K562 (cell line): ENCODE results near the gene ZFAND6. TPM values are rescaled to one million over a fixed set of nuclear protein-coding genes. Genes with fewer than 3 reads are reported as not detected.

Experiments
- ATAC-seq: fragments of 200-7000 bp; cut with Tn5 transposase; 3 replicates; pipeline ENCODE4 v1.9.1; 2020; ENCODE audit warnings: moderate library complexity
- BruUV-seq: library from RNA; stranded (reverse); fragments of 400-500 nt; replicated peaks from 2 replicates; lab custom pipeline; 2021; lab: Mats Ljungman, UMichigan
- CTCF ChIA-PET: fragments of 300-600 bp; formaldehyde crosslinking; extraction: SDS; loops from one replicate; lab custom pipeline; 2021; ENCODE audit warnings: low intra/inter-chr PET ratio; lab: Yijun Ruan, JAX
- POLR2A ChIA-PET: fragments of 300-600, 350-650 bp; sonication (Branson Sonifier 250); formaldehyde crosslinking; extraction: SDS; loops from one replicate; lab custom pipeline; 2021; ENCODE audit warnings: antibody characterized with exemption, inconsistent platforms; lab: Yijun Ruan, JAX
- DNase-seq, 4 experiments: peaks; one replicate each; pipeline versions ENCODE4 v3.0.0 to v3.0.0-alpha.2; 2011 to 2018; ENCODE audit warnings: low spot score in 3 of 4, mixed read lengths in 3 of 4; ENCODE audit errors: extremely low read depth in 1 of 4
- FAIRE-seq: peaks from 2 replicates; lab custom pipeline; 2011; peaks lifted over from hg19 to GRCh38; lab: Jason Lieb, UNC
- H2AFZ ChIP-seq: 2 replicates; pipeline ENCODE4 v1.6.0; 2011; ENCODE audit warnings: low read depth, low read length, control low read depth, inconsistent platforms
- H3K27ac ChIP-seq: fragments of 200-600 bp; 3 replicates; pipeline ENCODE4 v1.8.0; 2011; ENCODE audit warnings: low read depth, mild to moderate bottlenecking, control low read depth, inconsistent platforms, low read length, moderate library complexity, mixed read lengths; ENCODE audit errors: extremely low read depth
- H3K27me3 ChIP-seq, 2 experiments: fragments of 300-600 bp in 1 of 2; 2 replicates in 1 of 2; 3 replicates in 1 of 2; pipeline versions ENCODE4 v1.6.0 to v1.8.0; 2011; ENCODE audit warnings: inconsistent platforms in 2 of 2, low read length in 2 of 2, mild to moderate bottlenecking in 1 of 2, mixed read lengths in 1 of 2, moderate library complexity in 1 of 2; ENCODE audit not compliant: control insufficient read depth in 2 of 2, insufficient read depth in 2 of 2
- H3K36me3 ChIP-seq: fragments of 300-600 bp; 3 replicates; pipeline ENCODE4 v1.8.0; 2011; ENCODE audit warnings: mild to moderate bottlenecking, low read length, inconsistent platforms; ENCODE audit not compliant: control insufficient read depth, insufficient read depth
- H3K4me1 ChIP-seq, 2 experiments: fragments of 200-600 bp in 1 of 2; replicated peaks in 1 of 2; 2 replicates in 1 of 2; 3 replicates in 1 of 2; pipeline versions ENCODE4 v1.5.1 to v1.8.0; 2011; ENCODE audit warnings: inconsistent platforms in 2 of 2, low read length in 2 of 2, mild to moderate bottlenecking in 1 of 2, mixed read lengths in 1 of 2, moderate library complexity in 1 of 2; ENCODE audit not compliant: control insufficient read depth in 2 of 2, insufficient read depth in 2 of 2
- H3K4me2 ChIP-seq: 2 replicates; pipeline ENCODE4 v1.6.1; 2011; ENCODE audit warnings: low read length, control low read depth, inconsistent platforms, mixed read lengths; ENCODE audit not compliant: insufficient read depth
- H3K4me3 ChIP-seq: fragments of 200-600 bp; sonication (generic), shearing (Covaris generic); 2 replicates; pipeline ENCODE4 v1.5.1; 2016; ENCODE audit warnings: control low read depth, inconsistent platforms
- H3K79me2 ChIP-seq: fragments of 200-600 bp; 3 replicates; pipeline ENCODE4 v1.8.0; 2011; ENCODE audit warnings: low read length, inconsistent platforms; ENCODE audit not compliant: control insufficient read depth, insufficient read depth
- H3K9ac ChIP-seq, 2 experiments: 2 replicates each; pipeline versions ENCODE4 v1.6.0 to v1.6.1; 2011; ENCODE audit warnings: low read depth in 2 of 2, low read length in 2 of 2, control low read depth in 1 of 2, inconsistent platforms in 1 of 2, mild to moderate bottlenecking in 1 of 2, mixed read lengths in 1 of 2; ENCODE audit not compliant: insufficient read depth in 1 of 2
- H3K9me1 ChIP-seq: one replicate; pipeline ENCODE4 v1.6.0; 2011; ENCODE audit warnings: inconsistent platforms, mild to moderate bottlenecking, low read length, moderate library complexity; ENCODE audit not compliant: control insufficient read depth, insufficient read depth
- H3K9me3 ChIP-seq: replicated peaks from 2 replicates; pipeline ENCODE4 v1.5.1; 2011; ENCODE audit warnings: low read depth, low read length, inconsistent platforms; ENCODE audit not compliant: control insufficient read depth, insufficient read depth
- H4K20me1 ChIP-seq: replicated peaks from 2 replicates; pipeline ENCODE4 v1.6.1; 2011; ENCODE audit warnings: low read length, inconsistent platforms, mixed read lengths; ENCODE audit not compliant: control insufficient read depth, insufficient read depth
- BRD9 ChIP-seq: fragments of 450-650 bp; IDR thresholded peaks from 2 replicates; pipeline ENCODE4 v1.6.1; 2018; ENCODE audit warnings: low read depth; ENCODE audit not compliant: partially characterized antibody
- ELF1 ChIP-seq: fragments of 200-800 bp; sonication (Bioruptor generic); IDR thresholded peaks from 2 replicates; pipeline ENCODE4 v1.6.1; 2016; ENCODE audit warnings: missing genetic modification characterization, missing compliant biosample characterization
- ETV5 ChIP-seq: sonication (generic); formaldehyde crosslinking; IDR thresholded peaks from 2 replicates; pipeline ENCODE4 v1.4.0; 2020; ENCODE audit warnings: low read depth, mild to moderate bottlenecking, missing genetic modification reagents
- EWSR1 ChIP-seq: fragments of 450-650 bp; IDR thresholded peaks from 2 replicates; pipeline ENCODE4 v1.6.1; 2018; ENCODE audit warnings: borderline replicate concordance, mild to moderate bottlenecking, low read depth, moderate library complexity; ENCODE audit not compliant: partially characterized antibody
- GABPB2 ChIP-seq: fragments of 250-450 bp; sonication (Bioruptor Pico); conservative IDR thresholded peaks from 2 replicates; pipeline ENCODE4 v1.5.1; 2021; ENCODE audit warnings: mild to moderate bottlenecking
- MCM5 ChIP-seq: fragments of 450-650 bp; IDR thresholded peaks from 2 replicates; pipeline ENCODE4 v1.6.1; 2016; ENCODE audit warnings: low read depth
- NFXL1 ChIP-seq: fragments of 450-650 bp; formaldehyde crosslinking; IDR thresholded peaks from 2 replicates; pipeline ENCODE4 v1.4.0; 2021; ENCODE audit warnings: mild to moderate bottlenecking
- PHTF2 ChIP-seq: fragments of 250-450 bp; sonication (Bioruptor Pico); IDR thresholded peaks from 2 replicates; pipeline ENCODE4 v1.5.0; 2021; ENCODE audit warnings: mild to moderate bottlenecking
- RAD51 ChIP-seq: fragments of 450-650 bp; IDR thresholded peaks from 2 replicates; pipeline ENCODE4 v1.7.1; 2016; ENCODE audit warnings: low read depth, mild to moderate bottlenecking, borderline replicate concordance
- SP1 ChIP-seq: sonication (generic); formaldehyde crosslinking; IDR thresholded peaks from 2 replicates; pipeline ENCODE4 v1.8.1; 2022; ENCODE audit warnings: mild to moderate bottlenecking, missing genetic modification reagents
- U2AF2 ChIP-seq: fragments of 200-400 bp; formaldehyde crosslinking; optimal IDR thresholded peaks from 2 replicates; pipeline ENCODE3; 2017; ENCODE audit warnings: low read depth, mild to moderate bottlenecking, low read length
- ZNF133 ChIP-seq: fragments of 250-450 bp; sonication (Bioruptor Pico); IDR thresholded peaks from 2 replicates; pipeline ENCODE4 v1.4.0; 2020; ENCODE audit warnings: mild to moderate bottlenecking
- WGBS: fragments of 100-300 bp; shearing (Covaris generic); methylation state at CpG from one replicate; pipeline ENCODE4 v1.1.6; 2016; ENCODE audit warnings: low coverage, mixed read lengths; ENCODE audit not compliant: insufficient coverage; ENCODE audit errors: missing lambda C conversion rate; 5-methylcytosine and 5-hydroxymethylcytosine counted together
- in situ Hi-C: fragments of 300-500 bp; cut with MboI; formaldehyde crosslinking; loops from 4 replicates; pipeline ENCODE4 v1.15.0; 2018; ENCODE audit warnings: inconsistent platforms, mixed read lengths
- intact Hi-C: fragments of 100-400 bp; cut with micrococcal nuclease; formaldehyde crosslinking; loops from 2 replicates; pipeline ENCODE4 v1.14.2; 2022
- polyA plus RNA-seq, 8 experiments: library from polyadenylated mRNA; depleted of rRNA in 4 of 8; stranded (reverse) in 5 of 8; unstranded in 3 of 8; fragments of >200 nt; fragmentation: Nextera tagmentation in 2 of 8; fragmentation: Illumina TruSeq in 1 of 8; extraction: Ambion mirVana in 2 of 8; extraction: Trizol in 1 of 8; gene quantifications; 2 replicates each; pipeline versions ENCODE4 v1.2.1 to v1.2.3, GENCODE V29; 2011 to 2014; ENCODE audit warnings: inconsistent platforms in 1 of 8, missing spikeins in 1 of 8
- total RNA-seq, 7 experiments: library from RNA; depleted of rRNA in 6 of 7; stranded (reverse); fragments of >200 nt in 6 of 7; fragmentation: Illumina TruSeq in 2 of 7; extraction: Trizol in 2 of 7; gene quantifications; 2 replicates each; pipeline versions ENCODE4 v1.2.1 to v1.2.3, GENCODE V29; 2011 to 2021; ENCODE audit warnings: low replicate concordance in 1 of 7
- TF ChIP-seq, protein P1 (sequence below): fragments of 450-650 bp; IDR thresholded peaks from 2 replicates; pipeline ENCODE4 v1.7.0; 2016; ENCODE audit warnings: borderline replicate concordance
- TF ChIP-seq, protein P2 (sequence below): fragments of 250-450 bp; sonication (Bioruptor Pico); IDR thresholded peaks from 2 replicates; pipeline ENCODE4 v1.5.0; 2021
- TF ChIP-seq, protein P3 (sequence below), 2 experiments: fragments of 450-650 bp; conservative IDR thresholded peaks; 2 replicates each; pipeline ENCODE4 v1.6.1; 2017; ENCODE audit warnings: mild to moderate bottlenecking in 2 of 2, moderate library complexity in 2 of 2

The ZFAND6 gene
- total and polyA plus RNA-seq, 9 of the 15 experiments (the other 6 are each of a cell fraction or from before 2014, with no cell fraction given), result 53.9 to 206 (median 88.9) TPM

DNA sequence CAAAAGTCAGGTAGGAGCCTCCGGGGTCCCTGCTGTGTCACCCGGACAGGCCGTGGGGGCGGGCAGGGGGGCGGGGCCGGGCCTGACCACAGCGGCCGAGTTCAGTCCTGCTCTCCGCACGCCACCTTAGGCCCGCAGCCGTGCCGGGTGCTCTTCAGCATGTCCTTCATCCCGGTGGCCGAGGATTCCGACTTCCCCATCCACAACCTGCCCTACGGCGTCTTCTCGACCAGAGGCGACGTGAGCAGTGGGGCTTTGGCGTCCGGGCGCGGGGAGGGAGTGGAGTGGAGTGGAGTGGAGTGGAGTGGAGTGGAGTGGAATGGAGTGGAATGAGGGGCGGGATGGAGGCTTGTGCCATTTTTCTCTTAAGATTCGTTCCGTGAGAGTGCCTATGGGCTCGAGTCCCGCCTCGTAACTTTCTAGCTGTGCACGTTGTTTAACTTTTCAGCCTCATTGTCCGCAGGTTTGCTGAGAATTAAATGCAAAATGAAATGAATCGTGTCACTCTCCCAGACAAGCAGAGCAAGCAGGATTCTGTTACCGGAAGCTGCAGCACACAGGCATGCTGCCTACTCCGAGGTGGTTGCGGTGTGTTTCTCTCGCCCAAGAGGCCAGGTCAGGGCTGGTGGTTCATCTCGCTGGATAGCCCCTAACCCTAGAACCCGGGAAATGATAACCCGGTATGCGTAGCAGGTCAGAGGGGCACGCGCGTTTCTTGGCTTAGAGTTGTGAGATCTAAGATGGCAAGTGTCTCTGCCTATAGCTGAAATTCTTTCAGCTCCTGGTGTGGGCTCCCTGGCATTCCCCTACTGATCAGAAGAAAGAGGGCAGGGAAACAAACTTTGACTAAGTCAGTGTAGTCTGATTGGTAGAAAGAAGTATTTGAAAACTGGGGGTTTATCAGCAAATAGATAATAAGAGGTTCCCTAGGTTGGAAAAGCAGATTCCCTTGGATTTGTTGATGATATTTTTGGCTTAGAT lies 93.7 kb downstream of the ZFAND6 start, which contains the start of gene FAH:
Gene FAH, plus strand, starts transcription at position 104 of the 981 bp plus-strand sequence. Its CDS starts 56 bp downstream, at position 160.
- Histone ChIP-seq H3K27ac (peak within 1 kb of the TSS; percentile 83), H3K36me3 (peaks cover 28% of the 10 kb centered on the region; the same call in 2 of the 3 replicates), H3K9me1 (no peaks in the 10 kb centered on the region), H3K79me2 (peaks cover 33% of the 10 kb centered on the region), H3K4me3 (peak within 1 kb of the TSS; percentile 58), H3K4me2 (peak within 1 kb of the TSS; percentile 90), H3K27me3 (no peaks in the 10 kb centered on the region), H3K9me3 (no peaks in the 10 kb centered on the region), H3K9ac (peak within 1 kb of the TSS; percentile 69 to 93), H4K20me1 (no peaks in the 10 kb centered on the region), H2AFZ (peak within 1 kb of the TSS; percentile 91), H3K4me1 (peaks cover 32 to 47% of the 10 kb centered on the region in 2 experiments)
- peak; percentile 84 for ATAC-seq
- TSS peak; percentile 70 for BruUV-seq
- DNase-seq, result peak in 2 of 4 experiments; percentile 6 to 57
- FAIRE-seq, result no peak
- ChIA-PET CTCF (no interaction called here), POLR2A (interaction anchor here (0.6 to 1.2 kb wide), 2 partner anchors 11 to 398 kb away, joined by 3 to 4 read pairs; no protein-coding TSS in a partner anchor)
- under 1% methylated on average over 35 of the region's 45 CpGs for WGBS
- intact Hi-C loops (loop anchor here (10.0 kb wide), 1 partner anchor 258 kb away; the partner anchor contains the start of gene MTHFS), in situ Hi-C loops (loop anchor here (25.0 kb wide), 1 partner anchor 266 kb away; the partner anchor contains the start of gene MTHFS)
- no peak for TF ChIP-seq ETV5
- TF ChIP-seq, protein P1, sequence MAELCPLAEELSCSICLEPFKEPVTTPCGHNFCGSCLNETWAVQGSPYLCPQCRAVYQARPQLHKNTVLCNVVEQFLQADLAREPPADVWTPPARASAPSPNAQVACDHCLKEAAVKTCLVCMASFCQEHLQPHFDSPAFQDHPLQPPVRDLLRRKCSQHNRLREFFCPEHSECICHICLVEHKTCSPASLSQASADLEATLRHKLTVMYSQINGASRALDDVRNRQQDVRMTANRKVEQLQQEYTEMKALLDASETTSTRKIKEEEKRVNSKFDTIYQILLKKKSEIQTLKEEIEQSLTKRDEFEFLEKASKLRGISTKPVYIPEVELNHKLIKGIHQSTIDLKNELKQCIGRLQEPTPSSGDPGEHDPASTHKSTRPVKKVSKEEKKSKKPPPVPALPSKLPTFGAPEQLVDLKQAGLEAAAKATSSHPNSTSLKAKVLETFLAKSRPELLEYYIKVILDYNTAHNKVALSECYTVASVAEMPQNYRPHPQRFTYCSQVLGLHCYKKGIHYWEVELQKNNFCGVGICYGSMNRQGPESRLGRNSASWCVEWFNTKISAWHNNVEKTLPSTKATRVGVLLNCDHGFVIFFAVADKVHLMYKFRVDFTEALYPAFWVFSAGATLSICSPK, result no peak
- TF ChIP-seq, protein P2, sequence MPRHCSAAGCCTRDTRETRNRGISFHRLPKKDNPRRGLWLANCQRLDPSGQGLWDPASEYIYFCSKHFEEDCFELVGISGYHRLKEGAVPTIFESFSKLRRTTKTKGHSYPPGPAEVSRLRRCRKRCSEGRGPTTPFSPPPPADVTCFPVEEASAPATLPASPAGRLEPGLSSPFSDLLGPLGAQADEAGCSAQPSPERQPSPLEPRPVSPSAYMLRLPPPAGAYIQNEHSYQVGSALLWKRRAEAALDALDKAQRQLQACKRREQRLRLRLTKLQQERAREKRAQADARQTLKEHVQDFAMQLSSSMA (CRISPR knock-in tag), result no peak
- TF ChIP-seq SP1 (CRISPR knock-in tag), result peak; percentile 83
- no peak for TF ChIP-seq PHTF2 (CRISPR knock-in tag)
- no peak for TF ChIP-seq RAD51
- no peak for TF ChIP-seq MCM5
- TF ChIP-seq EWSR1, result no peak
- no peak for TF ChIP-seq ZNF133 (CRISPR knock-in tag)
- TF ChIP-seq, protein P3, sequence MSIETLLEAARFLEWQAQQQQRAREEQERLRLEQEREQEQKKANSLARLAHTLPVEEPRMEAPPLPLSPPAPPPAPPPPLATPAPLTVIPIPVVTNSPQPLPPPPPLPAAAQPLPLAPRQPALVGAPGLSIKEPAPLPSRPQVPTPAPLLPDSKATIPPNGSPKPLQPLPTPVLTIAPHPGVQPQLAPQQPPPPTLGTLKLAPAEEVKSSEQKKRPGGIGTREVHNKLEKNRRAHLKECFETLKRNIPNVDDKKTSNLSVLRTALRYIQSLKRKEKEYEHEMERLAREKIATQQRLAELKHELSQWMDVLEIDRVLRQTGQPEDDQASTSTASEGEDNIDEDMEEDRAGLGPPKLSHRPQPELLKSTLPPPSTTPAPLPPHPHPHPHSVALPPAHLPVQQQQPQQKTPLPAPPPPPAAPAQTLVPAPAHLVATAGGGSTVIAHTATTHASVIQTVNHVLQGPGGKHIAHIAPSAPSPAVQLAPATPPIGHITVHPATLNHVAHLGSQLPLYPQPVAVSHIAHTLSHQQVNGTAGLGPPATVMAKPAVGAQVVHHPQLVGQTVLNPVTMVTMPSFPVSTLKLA (conservative IDR thresholded peaks at IDR 0.05), result peak; percentile 36 to 79
- no peak for TF ChIP-seq BRD9
- no peak for TF ChIP-seq U2AF2
- no peak for TF ChIP-seq NFXL1
- TF ChIP-seq GABPB2, result no peak
- peak; percentile 64 for TF ChIP-seq ELF1
